Activated T-cell treated with anti-CD3 and anti-CD28 coated beads, Interleukin-2, amount 50 U/mL, for 72 hours (primary cell): Measurements from ENCODE around the gene TMEM150C. TPM values are rescaled to one million over a fixed set of nuclear protein-coding genes. Genes with fewer than 3 reads are reported as not detected.
A peak's percentile ranks its signal among the peaks of the same experiment; 100 is the strongest.

Experiments
- ATAC-seq, 2 donors: fragments of 150-1000 bp; cut with Tn5 transposase; replicated peaks in 1 of 2; 2 replicates each; pipeline ENCODE4 v1.10.0; 2021; ENCODE audit warnings: moderate library complexity in 2 of 2, mild to moderate bottlenecking in 1 of 2
- DNase-seq, 2 donors: peaks; one replicate each; pipeline ENCODE4 v3.0.0; 2021 to 2022; ENCODE audit warnings: mixed read lengths in 1 of 2
- H3K27ac Mint-ChIP-seq: one replicate; pipeline ENCODE4 v1.8.0; 2022; ENCODE audit warnings: mild to moderate bottlenecking, moderate library complexity, mixed read lengths
- H3K27me3 Mint-ChIP-seq: one replicate; pipeline ENCODE4 v1.8.0; 2022; ENCODE audit warnings: low read depth, mixed read lengths
- H3K36me3 Mint-ChIP-seq, 2 donors: one replicate each; pipeline ENCODE4 v1.8.0; 2022; ENCODE audit warnings: mixed read lengths in 2 of 2, mild to moderate bottlenecking in 1 of 2; ENCODE audit not compliant: insufficient read depth in 2 of 2
- H3K4me1 Mint-ChIP-seq: one replicate; pipeline ENCODE4 v1.8.0; 2022; ENCODE audit warnings: low read depth, mixed read lengths
- H3K4me3 Mint-ChIP-seq, 2 donors: one replicate each; pipeline ENCODE4 v1.8.0; 2022; ENCODE audit warnings: mild to moderate bottlenecking in 2 of 2, mixed read lengths in 2 of 2, moderate library complexity in 2 of 2
- H3K9me3 Mint-ChIP-seq, 2 donors: one replicate each; pipeline ENCODE4 v1.8.0; 2022; ENCODE audit warnings: mixed read lengths in 2 of 2
- total RNA-seq, 2 donors: library from RNA; stranded (reverse); gene quantifications; one replicate each; pipeline ENCODE4 v1.2.3, GENCODE V29; 2022

TMEM150C gene
- total RNA-seq, 2 donors from 2014 or later: 0.07 TPM; not detected in 1

DNA sequence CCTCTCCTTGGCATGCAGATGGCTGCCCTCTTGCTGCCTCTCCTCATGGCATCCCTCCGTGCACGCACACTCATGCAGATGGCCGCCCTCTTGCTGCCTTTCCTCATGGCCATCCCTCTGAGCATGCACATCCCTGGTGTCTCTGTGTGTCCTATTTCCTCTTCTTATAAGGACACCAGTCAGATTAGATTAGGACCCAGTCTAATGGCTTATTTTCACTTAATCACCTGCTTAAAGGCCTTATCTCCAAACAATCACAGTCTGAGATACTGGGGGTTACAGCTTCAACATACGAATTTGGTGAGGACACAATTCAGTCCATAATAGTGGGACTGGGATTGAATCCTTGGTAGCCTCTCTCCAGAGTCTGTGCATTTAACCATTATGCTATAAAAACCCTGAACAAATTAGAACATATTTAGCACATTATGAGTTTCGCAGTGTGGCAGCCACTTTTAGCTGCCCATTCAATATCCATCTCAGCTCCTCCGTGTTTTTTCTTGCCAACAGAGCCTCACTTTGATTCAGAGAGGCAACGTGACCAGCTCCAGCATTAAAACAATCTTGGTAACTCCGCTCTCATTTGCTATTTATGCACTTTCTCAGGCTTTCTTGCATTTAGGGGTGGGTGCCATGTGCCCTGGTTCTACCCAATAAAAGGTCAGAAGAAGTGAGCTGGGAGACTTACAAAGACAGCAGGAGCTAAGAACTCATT, 26.2 kb upstream of the TMEM150C start:
- no peak overlapping the region for H3K4me3 Mint-ChIP-seq
- ATAC-seq (no peak), DNase-seq (no peak)
- H3K27me3 Mint-ChIP-seq: no peaks in the 10 kb centered on the region
- H3K4me1 Mint-ChIP-seq: no peaks in the 10 kb centered on the region
- no peak overlapping the region for H3K27ac Mint-ChIP-seq
- no peaks in the 10 kb centered on the region for H3K36me3 Mint-ChIP-seq
- no peaks in the 10 kb centered on the region for H3K9me3 Mint-ChIP-seq

DNA sequence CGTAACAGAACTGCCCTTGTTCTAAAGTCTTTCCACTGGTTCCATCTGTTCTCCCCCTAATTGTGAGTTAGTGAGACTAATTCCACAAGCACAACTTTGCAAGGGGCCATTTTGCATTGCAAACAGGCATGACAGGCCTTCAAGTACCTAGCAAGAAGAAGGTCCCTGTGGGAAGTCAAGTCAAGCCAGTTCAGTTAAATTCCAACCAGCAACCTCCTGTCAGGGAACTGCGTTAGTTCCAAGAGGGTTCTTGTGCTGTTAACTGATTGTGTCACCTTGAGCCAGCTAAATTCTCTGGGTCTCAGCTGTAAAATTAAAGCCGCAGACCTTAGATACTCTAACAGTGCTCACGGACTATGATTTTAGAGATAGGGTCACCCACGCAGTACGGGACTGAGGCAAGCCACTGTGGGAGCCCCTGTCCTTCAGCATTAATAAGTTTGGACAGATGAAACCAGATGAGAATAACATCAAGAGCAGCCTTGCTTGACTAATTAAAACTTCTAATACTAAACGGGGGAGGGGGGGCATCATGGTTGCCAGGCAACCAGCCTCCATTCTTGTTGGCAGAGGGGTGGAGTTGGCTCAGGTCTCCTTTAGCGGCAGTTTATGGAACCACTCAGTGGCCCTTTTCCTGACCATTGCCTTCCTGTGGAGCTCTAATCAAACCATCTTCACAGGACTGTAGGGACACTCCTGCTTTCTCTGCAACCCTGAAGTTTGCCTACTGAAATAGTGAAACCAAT, 24.1 kb upstream of the TMEM150C start:
- H3K36me3 Mint-ChIP-seq: no peaks in the 10 kb centered on the region
- H3K4me1 Mint-ChIP-seq: no peaks in the 10 kb centered on the region
- DNase-seq (no peak), ATAC-seq (no peak)
- no peaks in the 10 kb centered on the region for H3K9me3 Mint-ChIP-seq
- no peaks in the 10 kb centered on the region for H3K27me3 Mint-ChIP-seq
- no peak overlapping the region for H3K27ac Mint-ChIP-seq
- no peak overlapping the region for H3K4me3 Mint-ChIP-seq

DNA sequence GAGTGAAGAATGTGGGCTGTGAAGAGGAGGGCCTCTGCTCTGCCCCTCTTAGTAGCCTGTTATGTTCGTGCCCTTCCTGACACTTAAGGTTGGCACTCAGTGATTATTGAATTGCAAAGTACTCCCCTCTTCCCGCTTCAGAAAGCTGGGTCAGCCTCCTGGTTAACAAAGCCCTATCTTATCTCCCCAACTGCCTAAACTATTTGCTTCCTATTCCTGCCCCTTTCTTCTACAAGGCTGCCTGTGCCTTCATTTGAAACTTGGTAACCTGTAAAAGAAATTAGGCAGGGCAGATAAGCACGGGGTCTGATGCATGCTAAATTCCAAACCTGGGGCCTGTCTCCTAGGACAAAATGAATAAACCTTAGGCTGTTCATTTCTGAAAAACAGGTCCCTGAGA, 23.1 kb upstream of the TMEM150C start:
- Mint-ChIP-seq H3K4me1 (no peaks in the 10 kb centered on the region), H3K9me3 (no peaks in the 10 kb centered on the region), H3K27me3 (no peaks in the 10 kb centered on the region), H3K4me3 (no peak overlapping the region), H3K27ac (no peak overlapping the region), H3K36me3 (no peaks in the 10 kb centered on the region)
- ATAC-seq (no peak), DNase-seq (no peak)

GRCh38 chr4:82583897-82584587, 22.3 kb upstream of the TMEM150C start:
- no peak overlapping the region for H3K27ac Mint-ChIP-seq
- no peaks in the 10 kb centered on the region for H3K4me1 Mint-ChIP-seq
- H3K27me3 Mint-ChIP-seq: no peaks in the 10 kb centered on the region
- H3K9me3 Mint-ChIP-seq: no peaks in the 10 kb centered on the region
- ATAC-seq: no peak
- no peak for DNase-seq
- H3K4me3 Mint-ChIP-seq: no peak overlapping the region
- no peaks in the 10 kb centered on the region for H3K36me3 Mint-ChIP-seq

- Mint-ChIP-seq H3K9me3 (no peaks in the 10 kb centered on the region), H3K4me3 (no peak overlapping the region), H3K27me3 (no peaks in the 10 kb centered on the region), H3K36me3 (no peaks in the 10 kb centered on the region), H3K4me1 (no peaks in the 10 kb centered on the region), H3K27ac (no peak overlapping the region)
- DNase-seq (no peak), ATAC-seq (no peak)
Observed at GRCh38 chr4:82579932-82580331, 18.1 kb upstream of the TMEM150C start.

- Mint-ChIP-seq H3K9me3 (no peaks in the 10 kb centered on the region), H3K36me3 (no peaks in the 10 kb centered on the region), H3K27me3 (no peaks in the 10 kb centered on the region), H3K27ac (no peak overlapping the region), H3K4me3 (no peak overlapping the region), H3K4me1 (no peaks in the 10 kb centered on the region)
- ATAC-seq (no peak), DNase-seq (no peak)
Observed at GRCh38 chr4:82578935-82579334, 17.1 kb upstream of the TMEM150C start.

GRCh38 chr4:82577451-82577850, 15.7 kb upstream of the TMEM150C start:
- Mint-ChIP-seq H3K36me3 (no peaks in the 10 kb centered on the region), H3K9me3 (no peaks in the 10 kb centered on the region), H3K4me3 (no peak overlapping the region), H3K27ac (no peak overlapping the region), H3K4me1 (no peaks in the 10 kb centered on the region), H3K27me3 (no peaks in the 10 kb centered on the region)
- DNase-seq (no peak), ATAC-seq (no peak)

GRCh38 chr4:82569727-82570126, 7.9 kb upstream of the TMEM150C start:
- Mint-ChIP-seq H3K4me1 (no peaks in the 10 kb centered on the region), H3K4me3 (no peak overlapping the region)

GRCh38 chr4:82569076-82569475, 7.3 kb upstream of the TMEM150C start:
- no peak for DNase-seq
- H3K27ac Mint-ChIP-seq: no peak overlapping the region
- H3K4me3 Mint-ChIP-seq: no peak overlapping the region
- peaks cover 0 to 2% of the 10 kb centered on the region in 2 donors for H3K9me3 Mint-ChIP-seq
- no peaks in the 10 kb centered on the region for H3K36me3 Mint-ChIP-seq
- ATAC-seq: no peak
- no peaks in the 10 kb centered on the region for H3K4me1 Mint-ChIP-seq
- peaks cover 28% of the 10 kb centered on the region for H3K27me3 Mint-ChIP-seq

More at GRCh38 chr4:82569727-82570126, 7.9 kb upstream of the TMEM150C start:
- Mint-ChIP-seq H3K27me3 (peaks cover 25% of the 10 kb centered on the region), H3K9me3 (peaks cover 0 to 2% of the 10 kb centered on the region in 2 donors), H3K36me3 (no peaks in the 10 kb centered on the region), H3K27ac (no peak overlapping the region)
- ATAC-seq (no peak), DNase-seq (no peak)

DNA sequence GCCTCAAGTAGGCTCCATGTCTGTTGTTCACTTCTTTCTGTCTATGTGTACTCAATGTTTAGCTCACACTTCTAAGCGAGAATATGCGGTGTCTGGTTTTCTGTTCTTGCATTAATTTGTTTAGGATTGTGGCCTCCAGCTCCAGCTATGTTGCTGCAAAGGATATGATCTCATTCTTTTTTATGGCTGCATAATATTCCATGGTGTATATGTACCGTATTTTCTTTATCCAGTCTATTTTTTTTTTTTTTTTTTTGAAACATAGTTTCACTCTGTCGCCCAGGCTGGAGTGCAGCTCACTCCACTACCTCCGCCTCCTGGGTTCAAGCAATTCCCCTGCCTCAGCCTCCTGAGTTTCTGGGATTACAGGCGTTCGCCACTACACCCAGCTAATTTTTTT, 5.7 kb upstream of the TMEM150C start:
- Mint-ChIP-seq H3K36me3 (peaks cover 0 to 1% of the 10 kb centered on the region in 2 donors), H3K27me3 (peaks cover 44% of the 10 kb centered on the region), H3K4me1 (peaks cover 2% of the 10 kb centered on the region)

GRCh38 chr4:82562564-82562854, 721 bp upstream of the TMEM150C start:
- no peak for ATAC-seq
- peaks cover 68% of the 10 kb centered on the region for H3K27me3 Mint-ChIP-seq

More for the DNA sequence above, 5.7 kb upstream of the TMEM150C start:
- peaks cover 0 to 2% of the 10 kb centered on the region in 2 donors for H3K9me3 Mint-ChIP-seq
- no peak overlapping the region for H3K27ac Mint-ChIP-seq
- no peak for ATAC-seq
- no peak for DNase-seq
- no peak overlapping the region for H3K4me3 Mint-ChIP-seq

DNA sequence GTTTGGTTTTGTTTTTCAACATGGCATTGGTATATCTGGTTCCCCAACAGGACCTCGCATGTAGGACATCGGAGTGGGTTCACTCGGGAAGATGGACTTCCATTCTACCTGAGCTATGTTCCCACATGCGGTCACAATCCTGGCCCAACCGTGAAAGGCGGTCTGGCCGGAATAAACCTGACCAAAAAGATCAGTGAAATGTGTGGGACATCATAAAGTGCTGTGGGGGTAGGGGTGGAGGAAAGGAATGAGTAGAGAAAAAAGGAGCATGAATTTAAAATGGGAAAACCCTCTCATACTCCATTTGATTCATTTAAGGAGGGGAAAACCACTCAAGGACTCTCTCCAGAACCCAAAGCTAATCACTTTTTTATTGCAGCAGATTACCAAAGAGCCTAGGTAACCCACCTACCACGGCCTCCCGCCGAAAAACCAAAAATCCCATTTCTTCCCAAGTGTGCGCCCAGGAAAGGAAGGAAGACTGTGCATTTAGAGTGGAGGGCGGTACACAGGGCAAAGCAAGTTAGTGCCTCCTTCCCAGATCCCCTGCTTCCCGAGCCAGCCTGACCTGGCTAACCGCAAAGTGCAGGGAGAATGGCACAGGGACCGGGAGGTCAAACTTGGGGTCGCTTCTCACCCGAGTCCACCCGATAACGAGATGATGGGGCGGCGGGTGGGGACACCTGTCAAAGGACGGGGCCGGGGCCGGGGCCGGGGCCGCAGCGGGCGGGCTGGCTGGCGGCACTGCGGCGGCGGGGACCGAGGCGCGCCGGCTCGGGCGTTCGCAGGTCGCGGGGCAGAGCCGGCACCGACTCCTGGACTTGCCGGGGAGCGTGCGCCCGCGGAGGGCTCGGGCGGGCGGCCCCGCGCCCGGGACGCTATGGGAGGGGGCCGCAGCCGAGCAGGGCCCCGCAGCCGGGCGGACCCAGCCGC, 669 bp downstream of the TMEM150C start:
- ATAC-seq (peak; percentile 43 to 53), DNase-seq (peak; percentile 4 to 5)
- Mint-ChIP-seq H3K4me1 (peaks cover 13% of the 10 kb centered on the region), H3K9me3 (no peaks in the 10 kb centered on the region), H3K36me3 (peaks cover 2 to 7% of the 10 kb centered on the region in 2 donors), H3K4me3 (peak overlapping the region; percentile 81 to 87), H3K27ac (no peak overlapping the region), H3K27me3 (peaks cover 82% of the 10 kb centered on the region)

More at GRCh38 chr4:82562564-82562854, 721 bp upstream of the TMEM150C start:
- Mint-ChIP-seq H3K9me3 (peaks cover 0 to 2% of the 10 kb centered on the region in 2 donors), H3K4me1 (peaks cover 13% of the 10 kb centered on the region), H3K27ac (no peak overlapping the region), H3K36me3 (peaks cover 2 to 7% of the 10 kb centered on the region in 2 donors), H3K4me3 (peak overlapping the region; percentile 80 to 86)
- DNase-seq: no peak
